NK-92 (cell line): ENCODE results near the gene ACP6.
A peak's percentile ranks its signal among the peaks of the same experiment; 100 is the strongest.
"Not testable (repeated sequence)": the region's sequence is repeated elsewhere in the genome, so short reads cannot be mapped to it uniquely, and the experiment has no call there.

Experiments used
- DNase-seq: peaks from one replicate; lab custom pipeline; 2025; ENCODE audit not compliant: unreplicated experiment; lab: John Stamatoyannopoulos, UW

The ACP6 gene

DNA sequence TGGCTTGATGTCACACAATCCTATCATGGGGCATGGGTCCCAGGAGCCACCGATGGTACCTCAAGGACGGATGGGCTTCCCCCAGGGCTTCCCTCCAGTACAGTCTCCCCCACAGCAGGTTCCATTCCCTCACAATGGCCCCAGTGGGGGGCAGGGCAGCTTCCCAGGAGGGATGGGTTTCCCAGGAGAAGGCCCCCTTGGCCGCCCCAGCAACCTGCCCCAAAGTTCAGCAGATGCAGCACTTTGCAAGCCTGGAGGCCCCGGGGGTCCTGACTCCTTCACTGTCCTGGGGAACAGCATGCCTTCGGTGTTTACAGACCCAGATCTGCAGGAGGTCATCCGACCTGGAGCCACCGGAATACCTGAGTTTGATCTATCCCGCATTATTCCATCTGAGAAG lies 46.3 kb downstream of the ACP6 start:
- no peak for DNase-seq

DNA sequence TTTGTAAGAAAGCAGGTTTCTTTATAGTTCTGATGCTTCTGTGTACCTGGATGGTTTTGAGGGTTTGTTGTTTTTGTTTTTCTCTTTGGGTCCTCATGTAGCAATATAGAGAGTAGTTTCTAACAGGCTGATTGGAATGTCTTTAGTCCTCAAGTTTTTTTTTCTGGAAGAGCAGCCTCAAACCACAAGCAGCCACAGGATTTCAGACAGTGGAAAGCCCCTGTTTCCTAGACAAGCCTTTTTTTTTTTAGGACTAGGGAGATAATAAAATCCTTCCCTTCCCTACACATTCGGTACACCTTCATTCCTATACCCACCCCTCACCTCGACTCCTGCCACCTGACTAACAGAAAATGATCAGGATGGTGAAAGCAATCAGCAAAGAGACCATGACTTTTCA lies 47.6 kb downstream of the ACP6 start:
- DNase-seq: no peak

DNA sequence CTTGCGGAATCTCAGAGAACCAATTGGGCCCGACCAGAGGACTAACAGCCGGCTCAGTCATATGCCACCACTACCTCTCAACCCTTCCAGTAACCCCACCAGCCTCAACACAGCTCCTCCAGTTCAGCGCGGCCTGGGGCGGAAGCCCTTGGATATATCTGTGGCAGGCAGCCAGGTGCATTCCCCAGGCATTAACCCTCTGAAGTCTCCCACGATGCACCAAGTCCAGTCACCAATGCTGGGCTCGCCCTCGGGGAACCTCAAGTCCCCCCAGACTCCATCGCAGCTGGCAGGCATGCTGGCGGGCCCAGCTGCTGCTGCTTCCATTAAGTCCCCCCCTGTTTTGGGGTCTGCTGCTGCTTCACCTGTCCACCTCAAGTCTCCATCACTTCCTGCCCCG lies 49.8 kb downstream of the ACP6 start:
- no peak for DNase-seq

DNA sequence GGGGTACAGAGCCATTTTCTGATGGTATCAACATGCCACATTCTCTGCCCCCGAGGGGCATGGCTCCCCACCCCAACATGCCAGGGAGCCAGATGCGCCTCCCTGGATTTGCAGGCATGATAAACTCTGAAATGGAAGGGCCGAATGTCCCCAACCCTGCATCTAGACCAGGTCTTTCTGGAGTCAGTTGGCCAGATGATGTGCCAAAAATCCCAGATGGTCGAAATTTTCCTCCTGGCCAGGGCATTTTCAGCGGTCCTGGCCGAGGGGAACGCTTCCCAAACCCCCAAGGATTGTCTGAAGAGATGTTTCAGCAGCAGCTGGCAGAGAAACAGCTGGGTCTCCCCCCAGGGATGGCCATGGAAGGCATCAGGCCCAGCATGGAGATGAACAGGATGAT lies 50.6 kb downstream of the ACP6 start:
- DNase-seq: no peak

DNA sequence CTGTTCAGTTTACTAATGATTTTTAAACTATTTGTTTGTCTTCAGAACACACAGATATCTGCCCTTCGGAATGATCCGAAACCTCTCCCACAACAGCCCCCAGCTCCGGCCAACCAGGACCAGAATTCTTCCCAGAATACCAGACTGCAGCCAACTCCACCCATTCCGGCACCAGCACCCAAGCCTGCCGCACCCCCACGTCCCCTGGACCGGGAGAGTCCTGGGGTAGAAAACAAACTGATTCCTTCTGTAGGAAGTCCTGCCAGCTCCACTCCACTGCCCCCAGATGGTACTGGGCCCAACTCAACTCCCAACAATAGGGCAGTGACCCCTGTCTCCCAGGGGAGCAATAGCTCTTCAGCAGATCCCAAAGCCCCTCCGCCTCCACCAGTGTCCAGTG lies 51.6 kb downstream of the ACP6 start:
- DNase-seq: no peak

DNA sequence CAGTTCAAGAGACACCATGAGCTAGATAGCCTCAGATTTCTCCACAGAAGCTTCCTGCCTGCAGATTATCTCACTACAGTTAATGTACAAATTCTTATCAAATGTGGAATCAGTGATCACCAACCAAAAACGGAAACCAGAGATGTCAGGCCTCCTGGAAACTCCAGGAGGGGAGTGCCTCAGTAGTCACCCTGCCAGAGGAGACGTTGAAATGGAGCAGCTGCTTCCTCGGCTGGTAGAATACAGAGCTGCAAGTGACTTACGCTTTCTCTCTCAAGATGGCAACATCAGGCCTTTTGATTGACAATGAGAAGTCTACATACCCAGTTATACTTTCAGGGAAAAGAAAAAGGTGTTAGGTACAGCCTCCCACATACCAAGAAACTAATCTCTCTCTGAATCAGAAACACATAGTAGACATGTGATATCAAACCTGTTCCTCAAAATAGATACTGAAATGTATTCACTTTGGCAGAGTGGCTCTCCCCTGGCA lies 52.2 kb downstream of the ACP6 start:
- DNase-seq: no peak

DNA sequence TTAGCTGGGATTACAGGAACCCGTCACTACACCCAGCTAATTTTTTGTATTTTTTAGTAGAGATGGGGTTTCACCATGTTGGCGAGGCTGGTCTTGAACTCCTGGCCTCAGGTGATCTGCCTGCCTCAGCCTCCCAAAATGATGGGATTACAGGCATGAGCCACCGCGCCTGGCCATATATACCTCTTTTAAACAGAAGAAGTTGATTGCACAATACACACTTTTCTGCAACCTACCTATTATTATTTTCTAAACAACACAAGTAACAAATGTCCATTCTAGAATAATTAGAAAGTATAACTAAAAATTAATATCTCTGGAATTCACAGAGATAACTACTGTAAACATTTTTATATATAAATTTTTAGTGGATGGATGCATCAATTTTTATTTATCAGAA lies 55.4 kb downstream of the ACP6 start:
- DNase-seq: not testable (repeated sequence)

DNA sequence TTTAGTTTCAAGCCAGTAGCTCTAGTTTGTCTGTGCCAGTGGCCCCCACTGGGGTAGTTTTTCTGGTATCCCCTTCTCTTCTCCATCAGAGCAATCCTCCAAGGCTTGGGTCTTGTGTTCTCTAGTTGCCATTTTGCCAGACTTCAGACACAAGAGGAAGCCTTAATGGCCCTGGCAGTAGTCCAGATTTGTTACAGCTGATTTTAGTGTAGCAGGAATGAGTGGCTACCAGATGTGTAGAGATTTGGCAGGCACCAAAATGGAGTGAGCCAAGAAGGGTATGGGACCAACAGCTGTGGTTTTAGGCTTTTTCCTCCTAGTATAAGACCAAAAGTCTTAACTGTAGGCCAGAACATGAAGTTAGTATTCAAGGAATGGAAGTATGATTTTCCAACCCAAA lies 56.8 kb downstream of the ACP6 start:
- no peak for DNase-seq

DNA sequence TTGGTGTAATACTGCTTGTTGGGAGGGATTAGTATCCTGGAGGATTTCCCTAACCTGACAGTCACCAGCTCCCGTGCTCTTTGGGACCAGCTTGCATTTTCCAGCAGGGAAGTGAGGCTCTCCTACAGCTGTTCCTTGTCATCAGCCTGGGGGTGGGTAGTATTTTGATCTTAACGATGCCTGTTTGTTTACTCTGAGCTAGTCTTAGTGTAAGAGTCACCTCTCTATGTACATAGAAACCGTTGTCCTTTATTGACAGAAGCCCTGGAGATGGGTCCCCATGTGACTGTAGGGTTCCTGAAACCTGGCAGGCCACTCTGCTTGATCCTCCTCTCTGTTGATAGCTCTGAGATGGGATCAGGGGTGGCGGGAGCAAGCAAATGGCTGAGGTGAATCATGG lies 58.0 kb downstream of the ACP6 start:
- DNase-seq: no peak

DNA sequence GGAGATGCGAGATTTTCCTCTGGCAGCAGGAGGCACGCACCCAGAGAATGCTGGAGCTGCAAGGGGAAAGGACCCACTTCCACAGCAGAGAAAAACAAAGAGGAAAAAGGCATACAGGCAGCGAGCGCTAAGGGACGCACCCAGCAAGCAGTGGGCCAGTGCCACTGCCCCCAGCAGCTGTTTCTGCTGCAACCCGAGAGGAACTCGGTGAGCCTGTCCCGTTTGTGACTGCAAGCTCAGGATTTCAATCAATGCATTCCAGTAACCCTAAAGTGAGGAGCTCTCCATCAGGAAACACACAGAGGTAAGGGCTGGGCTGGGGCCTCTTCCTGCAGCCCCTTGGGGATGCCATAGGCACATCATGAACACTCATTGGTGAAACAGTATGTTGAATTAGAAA lies 58.7 kb downstream of the ACP6 start:
- DNase-seq: no peak

DNA sequence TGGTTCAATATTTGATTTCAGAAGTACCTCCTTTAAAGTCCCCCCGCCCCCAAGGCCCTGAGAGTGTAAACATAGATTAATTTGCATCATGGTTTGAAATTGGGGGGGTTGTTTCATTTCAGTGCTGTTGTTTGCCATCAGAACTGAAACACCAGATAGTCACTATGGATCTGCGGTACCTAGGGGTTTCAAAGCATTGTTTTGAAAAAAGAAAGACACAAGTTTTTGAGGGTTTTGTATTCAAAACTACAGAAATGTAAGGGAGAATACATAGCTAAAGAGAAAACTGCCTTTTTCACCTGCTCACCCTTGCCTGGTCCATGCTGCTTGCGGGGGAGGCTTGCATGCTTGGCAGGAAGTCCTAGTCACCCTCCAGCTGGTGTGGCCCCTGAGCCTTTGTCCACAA lies 59.3 kb downstream of the ACP6 start:
- no peak for DNase-seq

DNA sequence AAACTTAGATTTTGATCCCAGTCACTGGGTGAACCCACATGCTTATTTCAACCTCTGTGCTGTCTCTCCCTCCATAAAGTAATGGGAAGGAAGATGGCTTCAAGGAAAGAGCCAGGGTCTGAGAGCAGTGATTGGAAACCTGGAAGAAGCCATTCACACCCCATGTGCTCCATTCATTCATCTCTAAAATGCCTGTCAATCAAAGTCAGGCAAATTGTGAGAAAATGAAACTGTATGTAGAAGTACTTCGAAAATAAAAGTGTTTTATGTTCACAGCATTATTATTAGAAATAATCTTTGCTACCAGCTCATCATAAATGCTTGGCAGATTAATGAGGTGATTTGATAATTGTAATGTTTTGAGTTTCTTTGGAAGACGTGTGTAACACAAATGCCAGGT lies 61.0 kb downstream of the ACP6 start:
- no peak for DNase-seq

DNA sequence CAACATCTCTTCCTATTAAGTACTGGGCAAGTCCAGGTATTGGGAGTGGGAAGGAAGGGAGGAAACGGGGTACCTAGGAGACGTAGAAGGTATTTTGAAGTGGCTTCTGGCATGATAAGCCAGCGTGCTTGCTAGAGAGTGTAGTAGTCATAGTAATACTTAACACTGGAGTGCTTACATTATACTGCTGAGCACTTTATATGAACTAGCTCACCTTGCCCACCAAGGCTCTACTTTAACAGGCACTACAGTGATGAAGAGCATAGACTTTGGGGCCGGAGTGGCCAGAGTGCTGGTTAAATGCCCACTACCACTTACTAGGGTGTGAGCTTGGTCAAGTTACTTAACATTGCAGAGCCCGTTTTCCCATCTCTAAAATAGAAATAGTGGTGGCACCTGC lies 61.7 kb downstream of the ACP6 start:
- no peak for DNase-seq

DNA sequence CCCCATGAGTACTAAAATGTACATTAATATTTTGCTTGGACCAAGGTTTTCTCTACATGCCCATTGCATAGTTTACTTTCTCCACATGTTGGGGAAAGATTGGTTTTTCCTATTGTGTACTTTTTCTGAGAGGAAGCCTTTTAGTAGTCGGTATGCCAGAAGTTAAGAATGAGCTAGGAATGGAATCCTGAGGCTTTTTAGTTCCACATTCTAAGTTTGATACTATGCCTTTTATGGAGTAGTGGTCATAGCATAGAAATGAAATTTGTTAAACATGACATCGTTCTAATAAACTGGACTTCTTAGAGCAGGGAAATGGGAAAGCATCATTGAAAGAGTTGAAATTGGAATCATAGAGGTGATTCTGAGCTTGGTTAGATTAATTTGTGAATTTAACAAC lies 64.7 kb downstream of the ACP6 start:
- DNase-seq: no peak

DNA sequence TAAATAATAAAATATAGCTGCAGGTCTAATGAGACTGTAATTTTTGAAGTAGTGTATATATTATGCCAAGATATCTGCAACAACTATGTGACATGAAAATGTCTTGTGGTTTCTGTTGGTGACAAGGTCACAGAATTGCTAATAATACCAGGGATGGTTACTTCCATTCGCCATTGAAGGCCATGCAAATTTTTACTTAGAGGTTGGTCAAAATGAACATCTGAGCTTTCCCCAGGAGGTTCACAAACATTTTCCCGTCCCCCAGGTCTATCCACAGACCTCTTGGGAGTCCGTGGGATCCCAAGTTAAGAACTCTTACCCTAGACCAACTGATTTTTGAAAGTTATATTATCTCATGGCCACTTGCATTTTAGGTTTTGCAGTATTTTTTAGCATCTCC lies 66.3 kb downstream of the ACP6 start:
- no peak for DNase-seq

DNA sequence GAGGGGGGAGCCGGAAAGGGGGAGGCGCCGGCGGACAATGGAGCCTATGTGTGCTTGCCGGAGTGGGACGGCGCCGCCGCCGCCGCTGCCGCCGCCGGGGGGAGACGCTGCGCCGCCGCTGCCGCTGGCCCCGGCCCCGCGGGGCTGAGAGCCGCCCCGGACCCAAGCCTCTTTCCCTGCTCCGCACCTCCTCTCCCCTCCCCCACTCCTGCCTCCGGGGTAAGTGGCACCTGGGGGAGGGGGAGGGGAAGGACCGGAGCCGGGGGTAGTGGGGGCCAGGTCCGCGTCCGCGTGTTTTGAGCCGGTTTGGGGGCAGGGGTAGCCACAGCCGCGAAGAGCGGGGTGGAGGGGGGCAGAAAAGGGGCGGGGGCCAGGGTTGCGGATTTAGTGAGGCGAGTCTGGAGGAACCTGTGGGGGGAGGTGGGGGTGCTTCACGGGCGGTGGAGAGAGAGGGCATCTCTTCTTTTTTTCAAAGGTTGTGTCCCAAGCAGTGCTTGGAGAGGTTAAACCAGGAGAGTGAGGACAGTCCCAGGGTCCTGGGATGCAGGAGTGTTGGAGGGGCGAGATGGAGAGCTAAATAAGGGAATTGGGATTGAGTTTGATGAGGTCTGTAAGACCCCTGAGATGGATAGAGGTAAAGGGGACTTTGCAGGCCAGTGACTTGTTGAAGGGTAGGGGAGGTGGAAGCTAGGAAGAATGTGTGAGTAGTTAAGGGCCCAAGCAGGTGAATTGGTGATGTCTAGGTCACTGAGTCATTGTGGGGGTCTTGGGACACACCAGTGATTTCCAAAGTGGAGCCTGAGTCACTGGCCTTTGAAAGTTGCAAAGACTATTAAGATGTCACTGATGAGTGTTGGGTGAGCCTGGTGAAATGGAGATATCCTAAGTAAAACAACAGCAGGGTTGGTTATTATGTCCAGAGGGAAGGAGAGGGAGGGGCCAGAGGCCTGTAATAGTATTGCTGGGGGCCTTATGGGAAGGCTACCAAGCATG lies 69.9 kb downstream of the ACP6 start:
- DNase-seq: no peak

DNA sequence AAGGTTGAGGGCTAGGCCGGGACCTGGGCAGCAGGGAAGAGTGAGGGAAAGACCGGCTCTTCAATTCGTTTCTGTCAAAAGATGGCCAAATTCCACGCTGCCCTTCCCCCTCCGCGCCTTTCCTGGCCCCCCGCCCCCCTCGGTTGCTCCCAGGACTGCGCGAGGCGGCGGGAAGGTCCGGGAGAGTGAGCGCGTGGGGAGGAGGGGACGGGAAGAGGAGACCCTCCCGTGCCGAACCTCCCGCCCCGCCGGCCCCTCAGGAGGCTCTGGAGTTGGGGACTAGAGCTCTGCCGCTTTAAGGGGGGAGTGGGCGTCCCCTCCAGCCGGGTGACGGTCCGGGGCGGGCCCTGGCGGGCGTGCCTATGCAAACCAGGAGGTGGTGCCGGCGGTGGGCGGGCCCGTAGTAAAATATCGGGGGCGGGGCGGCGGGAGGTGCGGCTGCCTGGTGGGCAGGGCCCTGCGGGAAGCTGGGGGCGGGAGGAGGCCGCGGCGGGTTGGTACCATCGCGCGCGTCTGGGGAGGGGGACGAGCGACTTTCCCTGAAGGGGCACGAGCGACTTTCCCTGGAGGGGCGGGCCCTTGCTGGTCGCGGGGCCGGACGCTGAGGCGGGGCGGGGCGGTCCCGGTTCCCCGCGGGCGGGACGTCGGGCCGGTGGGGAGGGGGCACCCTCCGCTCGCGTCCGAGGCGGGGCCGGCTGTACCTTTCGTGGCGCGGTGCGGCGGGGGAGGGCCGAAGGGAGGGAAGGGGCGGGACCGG lies 70.8 kb downstream of the ACP6 start:
- peak; percentile 84 for DNase-seq

DNA sequence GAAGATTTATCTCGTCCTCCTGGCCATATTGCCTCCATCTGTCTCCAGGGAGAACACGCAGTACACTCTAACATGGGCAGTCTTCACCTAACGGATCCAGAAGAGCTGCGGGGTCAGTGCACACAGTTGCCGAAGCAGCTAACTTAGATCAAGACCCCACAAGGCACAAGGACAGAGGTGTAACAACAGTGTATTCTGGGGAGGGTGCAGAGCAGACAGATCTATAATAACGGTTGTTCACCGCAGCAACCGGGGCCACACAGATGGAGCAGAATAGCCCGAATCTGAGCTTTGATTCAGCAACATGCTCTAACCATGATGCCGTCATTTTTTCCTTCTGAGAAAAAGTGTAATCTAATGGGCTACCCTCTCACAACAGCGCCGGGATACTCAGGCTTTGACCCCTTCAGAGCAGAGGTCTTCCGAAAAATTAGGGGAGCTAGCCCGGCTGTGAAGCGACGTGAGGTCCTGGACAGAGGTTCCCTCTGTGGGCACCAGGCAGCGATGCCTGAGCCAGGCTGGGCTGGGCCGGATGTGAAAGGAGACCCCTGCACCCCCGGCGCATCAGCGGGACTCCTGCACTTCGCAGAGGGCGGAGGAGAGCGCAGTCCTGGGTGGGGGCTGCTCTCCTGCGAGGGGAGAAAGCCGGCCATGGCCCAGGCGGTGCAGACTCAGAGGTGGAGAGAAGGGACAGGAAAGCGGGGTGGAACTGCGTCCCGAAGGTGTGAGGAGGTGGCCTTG lies 71.5 kb downstream of the ACP6 start:
- no peak for DNase-seq

DNA sequence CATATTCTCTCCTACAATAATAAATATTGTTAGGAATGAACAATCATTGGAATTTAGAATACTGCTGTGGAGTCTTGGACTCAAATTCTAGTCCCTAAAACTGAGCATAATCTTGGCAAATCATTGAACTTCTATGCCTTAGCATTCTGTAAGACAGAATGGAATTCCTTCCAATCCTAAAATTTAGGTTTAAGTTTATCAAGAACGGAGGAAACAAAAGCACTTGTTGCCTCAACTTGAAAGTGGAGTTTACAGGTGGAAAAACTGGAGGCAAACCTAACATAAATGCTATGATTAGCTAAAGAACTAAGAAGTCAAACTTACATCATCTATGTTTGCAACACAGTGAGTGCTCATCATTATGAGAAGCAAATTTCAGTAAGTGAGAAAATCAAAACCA lies 73.3 kb downstream of the ACP6 start:
- DNase-seq: no peak
